Measurements from ENCODE around the gene COG7. TPM values are rescaled to one million over a fixed set of nuclear protein-coding genes. Genes with fewer than 3 reads are reported as not detected.
"Not testable (repeated sequence)": the region's sequence is repeated elsewhere in the genome, so short reads cannot be mapped to it uniquely, and the experiment has no call there.

The COG7 gene
- 15.7 TPM for polyA plus RNA-seq (ENCODE audit: insufficient read length)

DNA sequence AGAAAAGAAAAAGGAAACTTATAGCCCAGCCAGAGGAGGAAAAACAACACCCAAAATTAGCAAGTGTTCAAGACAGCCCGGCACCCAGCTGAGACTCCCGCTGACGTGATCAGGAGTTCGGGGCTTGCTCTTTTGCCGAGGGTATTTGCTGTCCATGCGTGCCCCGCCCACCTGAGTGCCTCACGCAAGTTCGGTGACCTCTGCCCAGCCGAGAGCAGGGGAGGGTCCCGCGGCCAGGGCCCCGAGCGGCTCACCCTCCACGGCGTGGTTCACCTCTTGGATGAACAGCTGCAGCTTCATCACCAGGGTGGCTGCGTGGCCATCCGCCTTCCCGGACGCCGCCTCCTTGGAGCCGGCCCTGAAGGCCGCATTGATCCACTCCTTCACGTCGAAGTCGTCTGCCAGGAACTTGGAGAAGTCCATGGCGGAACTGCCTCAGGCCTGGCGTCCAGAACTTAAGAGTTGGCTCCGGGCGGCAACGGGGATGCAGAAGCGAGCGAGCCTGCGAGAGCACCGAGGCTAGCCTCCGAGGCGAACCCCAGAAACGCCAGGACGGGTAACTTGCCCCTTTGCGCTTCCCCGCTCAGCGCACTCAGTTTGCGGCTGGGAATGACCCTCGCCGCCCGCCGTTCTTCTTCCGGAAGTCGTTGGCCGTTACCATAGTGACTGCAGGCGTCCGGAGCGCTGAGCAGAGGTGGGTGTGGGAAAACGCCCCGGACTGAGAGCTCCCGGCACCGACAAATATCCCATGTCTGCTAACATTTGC, at the start of gene COG7:
COG7 (minus strand) TSS at position 618 of the 766 bp plus-strand sequence; CDS start at position 423, 195 bp downstream.
- DNase-seq = peak; percentile 91

DNA sequence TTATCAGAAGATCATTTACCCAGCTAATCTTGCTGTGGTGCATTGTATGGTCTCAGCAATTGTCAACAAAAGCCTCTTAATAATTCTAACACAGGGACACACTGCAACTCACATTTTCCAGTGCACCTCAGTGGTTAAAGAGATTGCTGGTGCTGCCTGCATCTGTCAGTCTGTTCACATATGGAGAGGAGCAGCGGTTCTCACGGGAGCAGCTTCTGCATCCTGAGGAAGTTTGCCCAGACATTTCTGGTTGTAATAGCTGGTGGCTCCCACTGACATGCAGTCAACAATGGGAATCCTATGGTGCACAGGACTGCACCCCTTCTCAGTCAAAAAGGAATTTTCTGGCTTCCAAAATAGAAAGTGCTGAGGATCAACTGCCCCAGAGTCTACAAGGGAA, 49.5 kb upstream of the COG7 start:
- no peak for DNase-seq

DNA sequence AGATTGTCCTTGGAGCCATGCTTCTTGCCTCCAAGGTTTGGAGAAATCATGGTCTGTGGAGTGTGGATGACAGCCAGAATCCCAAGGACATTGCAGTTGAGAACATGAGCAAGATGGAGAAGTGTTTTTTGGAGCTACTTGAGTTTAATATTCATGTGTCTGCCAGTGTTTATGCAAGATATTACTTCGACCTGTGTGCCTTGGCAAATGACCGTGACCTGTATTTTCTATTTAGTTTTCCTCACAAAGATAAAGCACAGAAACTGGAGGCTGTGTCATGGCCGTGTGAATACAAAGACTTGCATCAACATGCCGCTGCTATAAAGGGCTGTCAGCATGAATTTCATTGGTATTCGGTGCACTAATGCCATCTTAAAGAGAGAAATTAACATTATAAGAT, 48.3 kb upstream of the COG7 start:
- no peak for DNase-seq

DNA sequence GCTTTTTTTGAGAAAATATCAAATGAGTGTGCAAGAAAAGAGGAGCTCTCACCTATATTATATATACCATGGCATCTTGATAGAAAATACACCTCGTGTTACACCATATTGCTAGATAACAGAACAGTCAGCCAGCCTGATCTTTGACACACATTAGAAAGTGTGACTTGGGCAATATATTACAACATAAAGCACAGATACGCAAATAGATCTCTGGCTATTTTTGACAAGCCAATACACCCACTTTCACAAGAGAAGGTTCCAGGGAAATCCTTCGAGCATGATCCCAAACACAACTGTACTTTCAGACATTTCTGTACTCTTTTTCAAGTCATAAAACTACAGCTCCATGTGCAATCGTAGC, 47.9 kb upstream of the COG7 start:
- no peak for DNase-seq

DNA sequence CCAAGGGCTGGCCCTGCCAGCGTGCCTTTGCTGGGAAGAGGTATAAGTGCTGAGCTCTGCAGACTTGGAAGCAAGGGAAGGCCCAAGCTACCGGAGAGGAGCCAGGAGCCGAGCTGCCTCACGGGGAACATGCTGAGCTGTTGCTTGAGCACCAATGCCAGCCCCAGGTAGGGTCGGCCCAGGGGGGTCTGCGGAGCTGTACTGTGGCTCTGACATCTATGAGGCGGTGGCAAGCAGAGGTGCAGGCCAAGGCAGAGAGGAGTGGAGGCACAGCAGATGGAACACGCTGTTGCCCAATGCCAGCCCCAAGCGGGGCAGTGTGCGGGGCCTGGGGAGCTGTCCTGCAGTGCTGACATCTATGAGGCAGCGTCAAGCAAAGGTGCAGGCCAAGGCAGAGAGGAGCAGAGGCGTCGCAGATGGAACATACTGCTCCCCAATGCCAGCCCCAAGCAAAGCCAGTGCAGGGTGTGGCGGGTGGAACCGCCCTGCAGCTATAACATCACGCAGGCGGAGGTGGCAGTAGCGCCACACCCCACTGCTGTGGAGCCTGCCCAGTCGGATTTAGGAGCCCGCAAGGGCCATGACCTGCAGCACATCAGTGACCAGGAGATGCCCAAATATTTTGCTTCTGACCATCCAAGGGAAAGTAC, 47.3 kb upstream of the COG7 start:
- DNase-seq = no peak

DNA sequence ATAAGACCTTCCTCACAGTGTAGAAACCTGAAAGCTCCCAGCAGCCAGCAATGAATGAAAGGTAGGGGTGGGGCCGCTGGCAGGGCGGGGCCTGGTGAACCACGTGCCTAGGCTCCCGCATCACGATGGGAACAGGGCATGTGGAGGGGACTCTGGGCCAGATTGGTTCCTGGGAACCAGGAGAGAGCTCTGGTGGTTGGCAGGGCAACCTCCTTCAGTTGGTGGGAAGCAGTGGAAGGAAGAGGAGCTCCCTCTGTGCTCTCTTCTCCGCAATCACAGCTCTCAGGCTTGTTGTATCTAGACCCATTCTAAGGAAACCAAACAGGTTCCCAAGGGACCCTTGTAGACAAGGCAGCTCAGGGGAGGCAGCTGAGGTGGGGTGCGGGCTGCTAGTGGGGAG, 46.8 kb upstream of the COG7 start:
- no peak for DNase-seq

DNA sequence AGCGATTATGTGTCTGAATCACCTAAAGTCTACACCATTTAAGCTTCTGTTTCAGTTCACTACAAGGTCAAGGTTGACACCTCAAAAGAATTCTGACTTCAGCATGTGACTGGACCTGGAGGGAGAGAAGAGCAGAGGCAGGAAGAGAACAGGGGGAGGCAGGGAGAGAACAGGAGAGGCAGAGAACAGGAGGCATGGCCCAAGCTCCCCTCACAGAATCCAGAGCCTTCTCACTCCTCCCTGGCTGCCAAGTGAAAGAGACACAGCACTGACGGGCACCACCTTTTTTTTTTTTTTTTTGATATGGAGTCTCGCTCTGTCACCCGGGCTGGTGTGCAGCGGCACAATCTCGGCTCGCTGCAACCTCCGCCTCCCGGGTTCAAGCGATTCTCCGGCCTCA, 45.9 kb upstream of the COG7 start:
- DNase-seq = no peak

DNA sequence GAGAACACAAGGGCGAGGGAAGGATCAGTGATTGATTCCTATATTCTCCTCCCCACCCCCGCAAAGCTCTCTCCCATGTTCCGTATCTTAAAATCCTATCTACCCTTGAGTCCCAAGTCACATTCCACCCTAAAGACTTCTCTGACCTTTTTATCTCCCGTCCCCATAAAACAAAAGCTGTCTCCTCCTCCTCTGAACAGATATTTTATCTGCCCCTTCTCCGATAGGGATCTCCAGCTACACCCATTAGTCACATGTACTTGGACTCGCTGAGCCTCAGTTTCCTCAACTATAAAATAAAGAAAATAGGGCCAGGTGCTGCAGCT, 44.5 kb upstream of the COG7 start:
- DNase-seq = no peak

DNA sequence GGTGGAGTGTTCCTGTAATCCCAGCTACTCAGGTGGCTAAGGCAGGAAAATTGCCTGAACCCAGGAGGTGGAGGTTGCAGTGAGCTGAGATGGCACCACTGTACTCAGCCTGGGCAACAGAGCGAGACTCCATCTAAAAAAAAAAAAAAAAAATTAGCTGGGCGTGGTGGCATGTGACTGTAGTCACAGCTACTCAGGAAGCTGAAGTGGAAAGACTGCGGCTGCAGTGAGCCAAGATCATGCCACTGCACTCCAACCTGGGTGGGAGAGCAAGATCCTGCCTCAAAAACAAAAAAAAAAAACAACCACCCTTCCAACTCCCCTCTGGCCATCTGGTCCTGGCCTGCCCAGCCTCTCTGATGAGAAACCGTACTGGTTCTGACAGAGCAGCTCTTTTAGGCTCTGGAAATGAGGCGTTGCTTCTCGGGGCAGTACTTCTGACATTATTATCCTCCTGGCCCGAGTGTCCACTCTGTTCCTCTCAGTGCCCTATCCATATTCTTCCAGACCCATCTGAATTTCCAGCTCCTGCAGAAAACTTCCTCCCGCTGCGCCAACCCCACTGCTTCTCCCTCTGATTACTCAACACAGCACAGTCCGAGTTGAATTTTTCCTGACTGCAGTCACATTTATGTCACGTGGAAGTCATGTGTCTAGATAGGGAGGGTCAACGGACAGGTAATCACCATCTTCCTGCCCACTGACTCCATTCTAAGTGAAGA, 44.0 kb upstream of the COG7 start:
- no peak for DNase-seq

DNA sequence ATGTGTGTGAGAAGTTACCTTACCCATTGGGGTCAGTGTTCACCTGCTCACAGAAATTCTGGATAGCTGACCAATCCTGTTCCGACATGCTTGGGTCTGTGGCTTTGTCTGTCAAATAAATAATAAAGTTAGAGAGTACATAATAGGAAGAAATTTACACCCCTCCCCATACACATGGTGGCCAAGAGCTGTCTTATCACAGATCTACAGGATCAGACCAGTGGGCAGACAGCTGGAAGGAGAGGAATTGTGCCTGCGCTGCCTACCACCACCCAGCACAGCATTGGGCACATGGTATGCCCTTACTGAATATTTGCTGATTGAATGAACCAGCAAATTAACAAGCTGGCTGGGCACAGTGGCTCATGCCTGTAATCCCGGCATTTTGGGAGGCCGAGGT, 42.7 kb upstream of the COG7 start:
- DNase-seq = no peak

DNA sequence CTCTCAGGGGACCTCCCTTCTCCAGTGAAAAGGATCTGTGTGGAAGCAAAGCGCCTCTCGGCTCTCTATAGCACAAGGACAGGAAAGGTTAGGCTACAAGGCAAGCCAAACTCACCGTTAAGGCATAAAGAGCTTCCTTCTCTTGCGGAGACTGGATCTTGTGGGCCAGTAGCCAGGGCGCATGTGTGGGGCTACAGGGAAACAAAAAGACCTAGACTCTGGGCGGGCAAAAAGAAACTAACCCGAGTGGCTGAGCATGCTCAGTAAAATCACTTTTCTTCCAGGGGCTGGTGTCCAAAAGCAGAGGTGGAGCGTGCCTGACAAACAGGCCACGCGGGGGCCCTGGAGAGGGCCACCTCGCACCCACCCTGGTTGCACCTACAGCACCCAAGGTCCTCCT, 41.2 kb upstream of the COG7 start:
- DNase-seq = no peak

DNA sequence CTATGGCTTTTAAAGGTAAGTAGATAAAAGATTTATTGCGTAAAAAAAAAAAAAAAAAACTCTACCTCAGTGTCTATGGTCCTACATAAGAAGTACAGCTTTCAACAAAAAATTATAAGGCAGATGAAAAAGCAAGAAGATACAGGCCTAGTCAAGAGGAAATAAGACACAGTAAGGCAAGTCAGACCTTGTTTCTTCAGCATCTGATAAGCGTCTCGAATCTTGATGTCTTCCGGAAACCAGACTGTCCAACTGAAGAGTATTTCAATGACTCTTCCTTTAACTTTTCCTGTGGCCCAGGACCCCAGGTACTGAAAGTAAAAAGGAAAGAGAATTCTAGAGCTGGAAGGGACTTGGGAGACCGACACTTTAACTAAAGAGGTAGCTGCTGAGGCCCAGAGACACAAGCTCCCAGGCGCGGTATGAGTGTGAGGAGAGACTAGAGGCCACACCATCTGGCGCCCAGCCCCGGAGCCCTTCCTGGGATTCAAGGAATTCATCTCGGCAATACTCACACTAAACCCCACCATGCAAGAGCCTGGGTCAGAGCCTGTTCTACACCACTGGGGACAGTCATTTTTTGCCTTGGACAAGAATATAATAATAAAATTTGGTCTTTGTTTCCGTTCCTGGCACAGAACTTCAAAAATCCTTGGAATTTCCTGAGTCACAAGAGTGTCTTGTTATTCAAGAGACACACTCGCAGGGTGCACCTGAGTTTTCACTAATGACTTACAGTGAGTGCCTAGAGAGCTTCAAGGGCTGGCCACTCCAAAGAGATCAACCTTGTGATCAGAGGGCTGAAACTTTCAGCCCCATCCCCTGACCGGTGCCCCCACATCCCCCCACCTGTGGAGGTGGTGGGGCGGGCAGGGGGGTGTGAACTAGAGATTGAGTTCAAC, 38.8 kb upstream of the COG7 start:
- DNase-seq = no peak

DNA sequence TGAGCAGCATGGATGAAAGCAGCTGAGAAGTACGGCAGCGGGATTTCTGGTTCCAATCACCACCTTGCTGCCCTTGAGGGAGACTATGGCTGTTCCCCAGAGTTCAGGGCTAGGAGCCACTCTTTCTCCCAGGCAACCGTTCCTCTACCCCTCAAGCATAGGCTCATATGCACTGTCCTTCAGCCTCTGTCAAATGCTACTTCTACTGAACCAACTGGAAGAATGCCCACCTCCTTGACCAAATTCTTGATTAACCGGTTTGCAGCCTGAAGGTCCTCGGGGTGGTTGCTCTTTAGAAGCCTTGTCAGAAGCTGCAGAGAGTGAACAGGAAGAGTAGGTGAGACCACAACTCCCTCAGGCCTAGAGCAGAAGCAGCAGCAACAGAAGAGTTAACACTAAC, 33.5 kb upstream of the COG7 start:
- no peak for DNase-seq

DNA sequence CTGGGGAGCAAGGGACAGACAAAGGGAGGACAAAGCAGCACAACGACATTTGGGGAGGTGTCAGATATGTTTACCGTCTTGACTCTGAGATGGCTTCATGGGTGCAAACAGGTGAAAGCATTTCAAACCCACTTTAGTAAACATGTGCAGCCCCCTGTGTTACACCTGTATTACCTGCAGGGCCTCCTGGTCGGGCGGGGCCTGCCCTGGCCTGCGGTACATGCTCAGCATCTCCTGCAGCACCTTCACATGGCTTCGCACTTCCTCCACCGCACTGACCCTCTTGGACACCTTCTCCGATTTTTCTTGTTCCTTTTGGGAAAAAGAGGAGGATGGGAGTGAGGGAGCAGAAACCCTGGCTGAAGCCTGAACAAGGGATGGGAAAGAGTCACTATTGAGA, 32.9 kb upstream of the COG7 start:
- DNase-seq = no peak

DNA sequence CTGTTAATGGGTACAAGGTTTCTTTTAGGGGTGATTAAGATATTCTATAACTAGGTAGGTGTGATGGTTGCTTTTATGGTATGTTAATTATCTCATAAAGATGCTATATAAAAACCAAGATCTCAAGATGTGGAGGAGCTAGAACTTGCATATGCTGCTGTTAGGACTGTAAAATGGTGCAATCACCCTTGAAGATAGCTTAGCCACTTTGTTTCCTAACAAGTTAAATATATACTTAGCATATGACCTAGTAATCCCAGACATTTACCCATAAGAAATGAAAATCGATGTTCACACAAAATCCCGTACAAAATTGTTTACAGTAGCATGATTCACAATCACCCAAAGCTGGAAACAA, 32.2 kb upstream of the COG7 start:
- DNase-seq = no peak

DNA sequence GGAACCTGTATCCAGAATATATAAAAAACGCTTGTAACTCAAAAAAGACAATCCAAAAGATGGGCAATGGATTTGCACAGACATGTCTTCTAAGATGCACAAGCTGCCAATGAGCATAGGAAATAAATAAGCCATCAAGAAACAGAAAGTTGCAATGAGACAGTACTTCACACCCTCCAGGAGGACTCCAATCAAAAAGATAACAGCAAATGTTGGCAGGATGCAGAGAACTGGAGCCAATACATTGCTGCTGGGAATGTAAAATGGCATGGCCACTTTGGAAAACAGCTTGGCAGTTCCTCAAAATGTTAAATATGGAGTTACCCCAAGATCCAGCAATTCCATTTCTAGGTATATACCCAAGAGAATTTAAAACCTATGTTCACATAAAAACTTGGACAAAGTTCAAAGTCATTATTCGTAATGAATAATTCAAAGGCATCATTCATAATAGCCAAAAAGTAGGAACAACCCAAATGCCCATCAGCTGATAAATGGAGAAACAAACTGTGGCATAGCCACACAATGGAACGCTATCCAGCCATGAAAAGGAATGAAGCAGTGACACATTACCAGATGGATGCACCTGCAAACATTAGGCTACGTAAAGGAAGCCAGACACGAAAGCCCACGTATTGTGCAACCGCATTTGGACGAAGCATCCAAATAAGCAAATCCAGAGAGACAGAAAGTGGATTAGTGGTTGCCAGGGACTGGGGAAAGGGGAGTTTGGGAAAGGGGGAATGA, 31.7 kb upstream of the COG7 start:
- no peak for DNase-seq

DNA sequence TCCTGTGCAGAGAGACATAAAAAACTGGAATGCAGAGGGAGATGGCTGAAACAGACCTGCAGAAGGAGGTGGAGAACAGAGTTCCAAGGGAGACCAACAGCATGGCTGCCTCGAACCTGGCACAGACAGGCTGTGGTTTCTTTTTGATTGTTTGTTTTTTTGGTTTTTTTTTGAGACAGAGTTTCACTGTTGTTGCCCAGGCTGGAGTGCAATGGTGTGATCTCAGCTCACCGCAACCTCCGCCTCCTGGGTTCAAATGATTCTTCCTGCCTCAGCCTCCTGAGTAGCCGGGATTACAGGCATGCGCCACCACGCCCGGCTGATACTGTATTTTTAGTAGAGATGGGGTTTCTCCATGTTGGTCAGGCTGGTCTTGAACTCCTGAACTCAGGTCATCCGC, 30.5 kb upstream of the COG7 start:
- not testable (repeated sequence) for DNase-seq

DNA sequence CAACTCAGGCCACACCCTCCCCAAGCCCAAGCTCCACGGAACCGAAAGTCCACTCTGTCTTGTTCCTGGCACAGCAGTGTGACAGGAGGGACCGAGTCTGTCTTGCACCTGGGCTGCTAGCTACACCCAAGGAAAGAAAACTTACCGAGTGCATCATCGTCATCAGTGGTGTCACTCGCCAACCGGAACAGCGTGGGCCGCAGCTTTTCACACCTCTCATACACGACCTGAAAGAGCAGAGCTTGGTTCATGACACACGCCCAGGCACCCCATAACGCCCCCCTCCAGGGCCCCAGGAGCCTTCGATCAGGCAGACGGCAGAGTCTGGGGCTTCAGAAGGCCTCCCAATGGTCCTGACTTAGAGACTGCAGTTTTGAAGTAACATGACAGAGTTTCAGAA, 29.8 kb upstream of the COG7 start:
- no peak for DNase-seq

DNA sequence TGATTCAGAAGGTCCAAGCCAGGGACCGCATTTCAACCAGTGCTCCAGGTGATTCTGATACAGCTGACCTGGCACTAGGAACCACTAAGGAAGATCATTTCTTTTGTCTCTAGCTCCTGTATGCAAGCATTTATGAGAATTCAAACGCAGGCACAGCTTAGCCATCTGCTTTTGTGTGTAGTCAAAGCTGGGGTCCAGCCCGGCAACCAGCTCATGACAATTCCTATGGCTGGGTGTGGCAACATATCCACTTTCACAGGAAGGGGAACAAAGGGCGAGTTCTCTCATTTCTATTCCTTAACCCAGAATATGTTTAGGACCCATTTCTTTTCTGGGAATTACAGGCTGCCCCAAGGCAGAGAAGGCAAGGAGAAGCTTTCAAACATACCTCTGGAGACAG, 27.3 kb upstream of the COG7 start:
- DNase-seq = no peak

DNA sequence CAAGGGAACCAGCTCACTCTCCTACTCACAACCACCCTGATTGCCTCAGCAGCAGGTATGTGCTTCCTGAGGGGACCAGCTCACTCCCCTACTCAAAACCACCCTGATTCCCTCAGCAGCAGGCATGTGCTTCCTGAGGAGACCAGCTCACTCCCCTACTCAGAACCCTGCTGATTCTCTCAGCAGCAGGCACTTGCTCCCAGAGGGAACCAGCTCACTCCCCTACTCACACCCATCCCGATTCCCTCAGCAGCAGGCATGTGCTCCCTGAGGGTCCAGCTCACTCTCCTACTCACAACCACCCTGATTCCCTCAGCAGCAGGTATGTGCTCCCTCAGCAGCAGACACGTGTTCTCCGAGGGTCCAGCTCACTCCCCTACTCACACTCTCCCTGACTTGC, 26.1 kb upstream of the COG7 start:
- no peak for DNase-seq

DNA sequence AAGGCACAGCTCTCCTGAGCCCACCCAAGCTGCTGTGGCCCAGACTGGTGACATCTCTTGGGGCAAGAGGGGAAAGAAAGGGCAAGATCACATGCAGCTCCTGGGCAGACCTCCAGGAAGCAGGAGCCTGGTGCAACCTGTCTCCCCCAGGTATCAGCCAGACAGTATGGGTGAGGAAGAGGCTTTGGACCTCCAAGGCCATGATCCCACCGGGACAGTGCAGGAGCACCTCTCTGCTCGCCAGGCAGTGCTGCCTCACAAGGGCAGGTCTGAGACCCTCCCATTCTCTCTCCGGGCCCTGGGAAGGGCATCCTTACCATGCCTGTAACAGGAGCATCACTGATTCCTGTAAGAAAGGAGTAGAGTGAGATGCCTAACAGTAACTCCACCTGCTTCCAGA, 25.6 kb upstream of the COG7 start:
- DNase-seq = no peak

DNA sequence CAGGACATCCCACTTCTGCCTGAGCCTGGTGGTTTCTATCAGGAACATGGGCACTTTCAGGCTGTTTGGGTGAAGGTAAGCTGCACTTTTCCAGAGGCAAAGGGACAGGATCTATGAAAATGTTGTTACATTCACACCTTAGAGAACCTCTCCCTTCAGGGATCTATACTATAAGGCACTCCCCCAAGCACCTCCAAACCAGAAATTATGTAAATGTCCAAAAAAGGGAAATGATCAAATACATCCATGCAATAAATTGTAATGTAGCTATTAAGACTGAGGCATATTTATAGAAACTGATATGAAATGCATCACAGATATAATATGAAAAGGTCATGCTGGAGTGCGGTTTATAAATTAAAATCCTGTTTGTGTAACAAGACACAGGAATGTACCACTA, 23.3 kb upstream of the COG7 start:
- DNase-seq = no peak

Data from hindlimb muscle (tissue), 1 donor.